GM21423 (cell line): ENCODE data around the gene BRSK2.

Source experiments
- ATAC-seq: cut with Tn5 transposase; IDR thresholded peaks from one replicate; pipeline ENCODE4 v1.9.1; 2021; ENCODE audit warnings: mild to moderate bottlenecking, moderate library complexity; ENCODE audit not compliant: unreplicated experiment

Gene BRSK2

GRCh38 chr11:1493650-1494244 lies 104.0 kb downstream of the BRSK2 start:
- ATAC-seq, result no peak

- ATAC-seq, result no peak
Measured at GRCh38 chr11:1494650-1495049, 104.9 kb downstream of the BRSK2 start.

GRCh38 chr11:1496091-1496760 lies 106.5 kb downstream of the BRSK2 start:
- ATAC-seq, result no peak

- no peak for ATAC-seq
Measured at GRCh38 chr11:1496761-1497095, 107.0 kb downstream of the BRSK2 start.

- ATAC-seq, result no peak
Measured at GRCh38 chr11:1497600-1497999, 107.9 kb downstream of the BRSK2 start.

GRCh38 chr11:1498262-1498661 lies 108.5 kb downstream of the BRSK2 start:
- ATAC-seq, result no peak

- ATAC-seq, result no peak
Measured at GRCh38 chr11:1499261-1499890, 109.6 kb downstream of the BRSK2 start.

GRCh38 chr11:1499899-1500298 lies 110.2 kb downstream of the BRSK2 start:
- ATAC-seq, result no peak

- no peak for ATAC-seq
Measured at GRCh38 chr11:1500466-1501420, 111.0 kb downstream of the BRSK2 start.

- no peak for ATAC-seq
Measured at GRCh38 chr11:1501421-1502167, 111.9 kb downstream of the BRSK2 start.

- no peak for ATAC-seq
Measured at GRCh38 chr11:1502168-1502953, 112.6 kb downstream of the BRSK2 start.

GRCh38 chr11:1502954-1503707 lies 113.4 kb downstream of the BRSK2 start:
- ATAC-seq, result no peak

- no peak for ATAC-seq
Measured at GRCh38 chr11:1503708-1504104, 114.0 kb downstream of the BRSK2 start.

- ATAC-seq, result no peak
Measured at GRCh38 chr11:1504138-1504537, 114.4 kb downstream of the BRSK2 start.

GRCh38 chr11:1504581-1505290 lies 115.0 kb downstream of the BRSK2 start:
- ATAC-seq, result no peak

GRCh38 chr11:1505480-1505879 lies 115.7 kb downstream of the BRSK2 start:
- no peak for ATAC-seq

GRCh38 chr11:1506981-1507380 lies 117.2 kb downstream of the BRSK2 start:
- no peak for ATAC-seq

- ATAC-seq, result no peak
Measured at GRCh38 chr11:1507381-1508140, 117.8 kb downstream of the BRSK2 start.
